SK-N-SH (cell line): ENCODE results near the gene RNF13.

Experiments used
- EP300 ChIP-seq, 2 experiments: IDR thresholded peaks; 2 replicates each; pipeline versions ENCODE4 v1.4.0 to v1.6.1; 2012; ENCODE audit warnings: borderline replicate concordance in 1 of 2, low read depth in 1 of 2, low read length in 1 of 2
- EZH2phosphoT487 ChIP-seq: fragments of 200-600 bp; sonication (generic); IDR thresholded peaks from 2 replicates; pipeline ENCODE4 v1.6.1; 2017; ENCODE audit warnings: low read depth, mixed run types, mild to moderate bottlenecking, antibody characterized with exemption, moderate library complexity, borderline replicate concordance
- JUND ChIP-seq: IDR thresholded peaks from 2 replicates; pipeline ENCODE4 v1.4.0; 2012
- MAX ChIP-seq: IDR thresholded peaks from 2 replicates; pipeline ENCODE4 v1.4.0; 2012; ENCODE audit warnings: low read depth
- MEF2A ChIP-seq: IDR thresholded peaks from 2 replicates; pipeline ENCODE4 v1.4.0; 2012; ENCODE audit warnings: low read depth, borderline replicate concordance
- POLR2AphosphoS5 ChIP-seq: IDR thresholded peaks from 2 replicates; pipeline ENCODE4 v1.6.1; 2012; ENCODE audit warnings: low read depth, low read length
- RAD21 ChIP-seq: IDR thresholded peaks from 2 replicates; pipeline ENCODE4 v1.6.1; 2012; ENCODE audit warnings: mild to moderate bottlenecking, low read length
- TAF1 ChIP-seq: IDR thresholded peaks from 2 replicates; pipeline ENCODE4 v1.6.1; 2012; ENCODE audit warnings: low read depth, mild to moderate bottlenecking, low read length, moderate library complexity, borderline replicate concordance
- TCF12 ChIP-seq: IDR thresholded peaks from 2 replicates; pipeline ENCODE4 v1.4.0; 2012
- ZBTB33 ChIP-seq: IDR thresholded peaks from 2 replicates; pipeline ENCODE4 v1.4.0; 2012; ENCODE audit warnings: low read depth, borderline replicate concordance
- TF ChIP-seq, protein P1 (sequence below): fragments of 200-600 bp; sonication (generic); IDR thresholded peaks from 2 replicates; pipeline ENCODE4 v1.6.1; 2017; ENCODE audit warnings: antibody characterized with exemption, mild to moderate bottlenecking, moderate library complexity
- TF ChIP-seq, protein P2 (sequence below): fragments of 150-350 bp; IDR thresholded peaks from 2 replicates; pipeline ENCODE4 v1.6.1; 2017; ENCODE audit warnings: antibody characterized with exemption, low read length, low read depth, borderline replicate concordance

- TF ChIP-seq EZH2phosphoT487, result no peak
- TF ChIP-seq POLR2AphosphoS5, result no peak
- no peak for TF ChIP-seq JUND
- TF ChIP-seq, protein P1, sequence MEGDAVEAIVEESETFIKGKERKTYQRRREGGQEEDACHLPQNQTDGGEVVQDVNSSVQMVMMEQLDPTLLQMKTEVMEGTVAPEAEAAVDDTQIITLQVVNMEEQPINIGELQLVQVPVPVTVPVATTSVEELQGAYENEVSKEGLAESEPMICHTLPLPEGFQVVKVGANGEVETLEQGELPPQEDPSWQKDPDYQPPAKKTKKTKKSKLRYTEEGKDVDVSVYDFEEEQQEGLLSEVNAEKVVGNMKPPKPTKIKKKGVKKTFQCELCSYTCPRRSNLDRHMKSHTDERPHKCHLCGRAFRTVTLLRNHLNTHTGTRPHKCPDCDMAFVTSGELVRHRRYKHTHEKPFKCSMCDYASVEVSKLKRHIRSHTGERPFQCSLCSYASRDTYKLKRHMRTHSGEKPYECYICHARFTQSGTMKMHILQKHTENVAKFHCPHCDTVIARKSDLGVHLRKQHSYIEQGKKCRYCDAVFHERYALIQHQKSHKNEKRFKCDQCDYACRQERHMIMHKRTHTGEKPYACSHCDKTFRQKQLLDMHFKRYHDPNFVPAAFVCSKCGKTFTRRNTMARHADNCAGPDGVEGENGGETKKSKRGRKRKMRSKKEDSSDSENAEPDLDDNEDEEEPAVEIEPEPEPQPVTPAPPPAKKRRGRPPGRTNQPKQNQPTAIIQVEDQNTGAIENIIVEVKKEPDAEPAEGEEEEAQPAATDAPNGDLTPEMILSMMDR, result no peak
- TF ChIP-seq, protein P2, sequence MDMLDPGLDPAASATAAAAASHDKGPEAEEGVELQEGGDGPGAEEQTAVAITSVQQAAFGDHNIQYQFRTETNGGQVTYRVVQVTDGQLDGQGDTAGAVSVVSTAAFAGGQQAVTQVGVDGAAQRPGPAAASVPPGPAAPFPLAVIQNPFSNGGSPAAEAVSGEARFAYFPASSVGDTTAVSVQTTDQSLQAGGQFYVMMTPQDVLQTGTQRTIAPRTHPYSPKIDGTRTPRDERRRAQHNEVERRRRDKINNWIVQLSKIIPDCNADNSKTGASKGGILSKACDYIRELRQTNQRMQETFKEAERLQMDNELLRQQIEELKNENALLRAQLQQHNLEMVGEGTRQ, result no peak
- TF ChIP-seq TAF1, result no peak
- TF ChIP-seq MAX, result no peak
- no peak for TF ChIP-seq EP300 (IDR thresholded peaks at IDR 0.05; ENCODE audit: borderline replicate concordance in 1 of 2, low read depth in 1 of 2, low read length in 1 of 2)
- no peak for TF ChIP-seq TCF12
- no peak for TF ChIP-seq MEF2A
- TF ChIP-seq ZBTB33, result no peak
- TF ChIP-seq RAD21, result no peak
These were observed 121.5 kb downstream of the RNF13 start for GRCh38 chr3:149934524-149934923.
